SK-N-SH treated with all-trans-retinoic acid at 6 μM for 48 hours (cell line): ENCODE measurements around the gene TECPR1.

Experiments
- ATAC-seq: fragments of 200-7000 bp; cut with Tn5 transposase; 3 replicates; pipeline ENCODE4 v1.9.1; 2020; ENCODE audit warnings: mild to moderate bottlenecking, moderate library complexity
- ARNTL ChIP-seq: fragments of 450-650 bp; formaldehyde crosslinking; IDR thresholded peaks from 2 replicates; pipeline ENCODE4 v1.5.0; 2020; ENCODE audit warnings: low read depth, mild to moderate bottlenecking, moderate library complexity, borderline replicate concordance
- BACH2 ChIP-seq: fragments of 250-450 bp; sonication (Bioruptor Pico); IDR thresholded peaks from 2 replicates; pipeline ENCODE4 v1.9.0; 2021; ENCODE audit warnings: mild to moderate bottlenecking, borderline replicate concordance
- CSDC2 ChIP-seq: fragments of 250-450 bp; sonication (Bioruptor Pico); IDR thresholded peaks from 2 replicates; pipeline ENCODE4 v1.5.0; 2020; ENCODE audit warnings: mild to moderate bottlenecking, moderate library complexity
- ESRRG ChIP-seq: fragments of 250-450 bp; sonication (Bioruptor Pico); IDR thresholded peaks from 2 replicates; pipeline ENCODE4 v1.6.1; 2021; ENCODE audit warnings: mild to moderate bottlenecking
- GLIS3 ChIP-seq: fragments of 250-450 bp; sonication (Bioruptor Pico); IDR thresholded peaks from 2 replicates; pipeline ENCODE4 v1.5.0; 2020; ENCODE audit warnings: mild to moderate bottlenecking, moderate library complexity
- ISL1 ChIP-seq: fragments of 250-450 bp; sonication (Bioruptor Pico); IDR thresholded peaks from 2 replicates; pipeline ENCODE4 v2.1.2; 2022; ENCODE audit warnings: mild to moderate bottlenecking, moderate library complexity
- OSR1 ChIP-seq: fragments of 250-450 bp; sonication (Bioruptor Pico); IDR thresholded peaks from 2 replicates; pipeline ENCODE4 v1.8.0; 2022; ENCODE audit warnings: moderate library complexity, mild to moderate bottlenecking, inconsistent platforms
- PPARA ChIP-seq: fragments of 250-450 bp; sonication (Bioruptor Pico); IDR thresholded peaks from 2 replicates; pipeline ENCODE4 v1.5.0; 2020; ENCODE audit warnings: mild to moderate bottlenecking, borderline replicate concordance
- SNAI2 ChIP-seq: fragments of 250-450 bp; sonication (Bioruptor Pico); IDR thresholded peaks from 2 replicates; pipeline ENCODE4 v1.5.0; 2020; ENCODE audit warnings: mild to moderate bottlenecking, moderate library complexity
- TCF4 ChIP-seq: fragments of 250-450 bp; sonication (Bioruptor Pico); IDR thresholded peaks from 2 replicates; pipeline ENCODE4 v1.8.0; 2021; ENCODE audit warnings: mild to moderate bottlenecking, moderate library complexity, borderline replicate concordance
- TOX ChIP-seq: fragments of 250-450 bp; sonication (Bioruptor Pico); IDR thresholded peaks from 2 replicates; pipeline ENCODE4 v1.8.0; 2021; ENCODE audit warnings: mild to moderate bottlenecking, moderate library complexity, borderline replicate concordance
- TSHZ2 ChIP-seq: fragments of 250-450 bp; sonication (Bioruptor Pico); IDR thresholded peaks from 2 replicates; pipeline ENCODE4 v1.5.0; 2020; ENCODE audit warnings: mild to moderate bottlenecking, moderate library complexity
- ZFP3 ChIP-seq: fragments of 250-450 bp; sonication (Bioruptor Pico); IDR thresholded peaks from 2 replicates; pipeline ENCODE4 v1.5.0; 2020; ENCODE audit warnings: mild to moderate bottlenecking, moderate library complexity
- ZFP30 ChIP-seq: fragments of 450-650 bp; formaldehyde crosslinking; IDR thresholded peaks from 2 replicates; pipeline ENCODE4 v1.5.0; 2022; ENCODE audit warnings: mild to moderate bottlenecking, moderate library complexity
- ZNF565 ChIP-seq: fragments of 450-650 bp; formaldehyde crosslinking; conservative IDR thresholded peaks from 2 replicates; pipeline ENCODE4 v1.5.0; 2020; ENCODE audit warnings: low read depth, mild to moderate bottlenecking, moderate library complexity
- ZNF70 ChIP-seq: fragments of 450-650 bp; formaldehyde crosslinking; IDR thresholded peaks from 2 replicates; pipeline ENCODE4 v1.5.0; 2020; ENCODE audit warnings: mild to moderate bottlenecking, moderate library complexity
- ZNF8 ChIP-seq: fragments of 450-650 bp; formaldehyde crosslinking; IDR thresholded peaks from 2 replicates; pipeline ENCODE4 v1.5.0; 2020; ENCODE audit warnings: mild to moderate bottlenecking, moderate library complexity
- TF ChIP-seq, protein P1 (sequence below): fragments of 250-450 bp; sonication (Bioruptor Pico); IDR thresholded peaks from 2 replicates; pipeline ENCODE4 v1.5.1; 2020; ENCODE audit warnings: low read depth, mild to moderate bottlenecking, moderate library complexity
- TF ChIP-seq, protein P2 (sequence below): fragments of 250-450 bp; sonication (Bioruptor Pico); IDR thresholded peaks from 2 replicates; pipeline ENCODE4 v1.8.0; 2020; ENCODE audit warnings: mild to moderate bottlenecking, moderate library complexity, borderline replicate concordance
- TF ChIP-seq, protein P3 (sequence below): fragments of 250-450 bp; sonication (Bioruptor Pico); IDR thresholded peaks from 2 replicates; pipeline ENCODE4 v1.8.0; 2021; ENCODE audit warnings: low read depth, mild to moderate bottlenecking, moderate library complexity, borderline replicate concordance

TECPR1 gene

DNA sequence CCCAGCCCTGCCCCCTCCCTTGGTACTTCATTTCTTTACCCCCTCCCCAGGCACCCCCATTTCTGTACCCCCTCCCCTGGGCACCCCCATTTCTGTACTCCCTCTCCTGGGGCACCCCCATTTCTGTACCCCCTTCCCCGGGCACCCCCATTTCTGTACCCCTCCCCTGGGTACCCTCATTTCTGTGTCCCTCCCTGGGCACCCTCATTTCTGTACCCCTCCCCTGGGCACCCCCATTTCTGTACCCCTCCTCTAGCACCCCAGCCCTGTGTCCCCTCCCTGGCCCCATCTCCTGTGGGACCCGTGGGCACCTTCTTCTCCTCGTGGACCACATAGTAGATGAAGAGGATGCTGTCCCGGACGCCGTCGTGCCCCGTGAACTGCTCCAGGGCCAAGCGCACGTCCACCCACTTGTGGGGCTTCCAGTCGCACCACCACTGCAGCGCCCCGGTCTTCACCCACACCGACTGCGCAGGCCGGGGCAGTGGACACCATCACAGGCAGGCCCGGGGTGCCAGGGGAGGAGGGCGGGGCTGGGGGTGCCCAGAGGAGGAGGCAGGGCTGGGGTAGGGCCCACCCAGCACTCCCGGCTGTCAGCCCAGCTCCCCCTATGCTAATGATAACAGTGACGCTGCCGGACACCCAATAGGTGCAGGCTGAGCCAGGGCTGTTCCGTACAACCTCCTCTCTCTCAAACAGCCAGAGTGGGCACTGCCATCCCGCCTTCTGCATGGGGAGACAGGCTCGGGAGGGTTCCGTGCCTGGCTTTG, 20.4 kb downstream of the TECPR1 start:
- TF ChIP-seq ZNF8 (CRISPR knock-in tag) (no peak), GLIS3 (no peak), ZNF565 (CRISPR knock-in tag) (no peak), ZFP3 (CRISPR knock-in tag) (no peak), TOX (no peak), ESRRG (no peak)
- TF ChIP-seq, protein P1, sequence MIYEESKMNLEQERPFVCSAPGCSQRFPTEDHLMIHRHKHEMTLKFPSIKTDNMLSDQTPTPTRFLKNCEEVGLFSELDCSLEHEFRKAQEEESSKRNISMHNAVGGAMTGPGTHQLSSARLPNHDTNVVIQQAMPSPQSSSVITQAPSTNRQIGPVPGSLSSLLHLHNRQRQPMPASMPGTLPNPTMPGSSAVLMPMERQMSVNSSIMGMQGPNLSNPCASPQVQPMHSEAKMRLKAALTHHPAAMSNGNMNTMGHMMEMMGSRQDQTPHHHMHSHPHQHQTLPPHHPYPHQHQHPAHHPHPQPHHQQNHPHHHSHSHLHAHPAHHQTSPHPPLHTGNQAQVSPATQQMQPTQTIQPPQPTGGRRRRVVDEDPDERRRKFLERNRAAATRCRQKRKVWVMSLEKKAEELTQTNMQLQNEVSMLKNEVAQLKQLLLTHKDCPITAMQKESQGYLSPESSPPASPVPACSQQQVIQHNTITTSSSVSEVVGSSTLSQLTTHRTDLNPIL (CRISPR knock-in tag): no peak
- ATAC-seq: no peak

- no peak for TF ChIP-seq OSR1 (CRISPR knock-in tag)
- TF ChIP-seq ISL1 (CRISPR knock-in tag): no peak
- TF ChIP-seq, protein P2, sequence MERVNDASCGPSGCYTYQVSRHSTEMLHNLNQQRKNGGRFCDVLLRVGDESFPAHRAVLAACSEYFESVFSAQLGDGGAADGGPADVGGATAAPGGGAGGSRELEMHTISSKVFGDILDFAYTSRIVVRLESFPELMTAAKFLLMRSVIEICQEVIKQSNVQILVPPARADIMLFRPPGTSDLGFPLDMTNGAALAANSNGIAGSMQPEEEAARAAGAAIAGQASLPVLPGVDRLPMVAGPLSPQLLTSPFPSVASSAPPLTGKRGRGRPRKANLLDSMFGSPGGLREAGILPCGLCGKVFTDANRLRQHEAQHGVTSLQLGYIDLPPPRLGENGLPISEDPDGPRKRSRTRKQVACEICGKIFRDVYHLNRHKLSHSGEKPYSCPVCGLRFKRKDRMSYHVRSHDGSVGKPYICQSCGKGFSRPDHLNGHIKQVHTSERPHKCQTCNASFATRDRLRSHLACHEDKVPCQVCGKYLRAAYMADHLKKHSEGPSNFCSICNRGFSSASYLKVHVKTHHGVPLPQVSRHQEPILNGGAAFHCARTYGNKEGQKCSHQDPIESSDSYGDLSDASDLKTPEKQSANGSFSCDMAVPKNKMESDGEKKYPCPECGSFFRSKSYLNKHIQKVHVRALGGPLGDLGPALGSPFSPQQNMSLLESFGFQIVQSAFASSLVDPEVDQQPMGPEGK (CRISPR knock-in tag): no peak
- TF ChIP-seq ZFP30 (CRISPR knock-in tag): no peak
- TF ChIP-seq ARNTL: no peak
- TF ChIP-seq TCF4 (CRISPR knock-in tag): no peak
- TF ChIP-seq GLIS3: no peak
- no peak for TF ChIP-seq ZNF70 (CRISPR knock-in tag)
- TF ChIP-seq ZNF8 (CRISPR knock-in tag): no peak
- no peak for TF ChIP-seq TSHZ2 (CRISPR knock-in tag)
- no peak for TF ChIP-seq ESRRG
- TF ChIP-seq PPARA (CRISPR knock-in tag): no peak
- no peak for TF ChIP-seq BACH2 (CRISPR knock-in tag)
- no peak for TF ChIP-seq ZFP3 (CRISPR knock-in tag)
- TF ChIP-seq, protein P3, sequence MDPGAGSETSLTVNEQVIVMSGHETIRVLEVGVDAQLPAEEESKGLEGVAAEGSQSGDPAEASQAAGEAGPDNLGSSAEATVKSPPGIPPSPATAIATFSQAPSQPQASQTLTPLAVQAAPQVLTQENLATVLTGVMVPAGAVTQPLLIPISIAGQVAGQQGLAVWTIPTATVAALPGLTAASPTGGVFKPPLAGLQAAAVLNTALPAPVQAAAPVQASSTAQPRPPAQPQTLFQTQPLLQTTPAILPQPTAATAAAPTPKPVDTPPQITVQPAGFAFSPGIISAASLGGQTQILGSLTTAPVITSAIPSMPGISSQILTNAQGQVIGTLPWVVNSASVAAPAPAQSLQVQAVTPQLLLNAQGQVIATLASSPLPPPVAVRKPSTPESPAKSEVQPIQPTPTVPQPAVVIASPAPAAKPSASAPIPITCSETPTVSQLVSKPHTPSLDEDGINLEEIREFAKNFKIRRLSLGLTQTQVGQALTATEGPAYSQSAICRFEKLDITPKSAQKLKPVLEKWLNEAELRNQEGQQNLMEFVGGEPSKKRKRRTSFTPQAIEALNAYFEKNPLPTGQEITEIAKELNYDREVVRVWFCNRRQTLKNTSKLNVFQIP: no peak
- TF ChIP-seq CSDC2: no peak
- no peak for TF ChIP-seq SNAI2 (CRISPR knock-in tag)
- TF ChIP-seq, protein P1 (CRISPR knock-in tag): no peak
- TF ChIP-seq, all 23 proteins: peak for 0
Measured at GRCh38 chr7:98230746-98231471, 21.1 kb downstream of the TECPR1 start.

More at GRCh38 chr7:98230746-98231471, 21.1 kb downstream of the TECPR1 start:
- ATAC-seq: no peak
